B cell (primary cell): Measurements from ENCODE around the gene USP6NL. TPM values are rescaled to one million over a fixed set of nuclear protein-coding genes. Genes with fewer than 3 reads are reported as not detected.

ENCODE experiments used
- ATAC-seq: fragments of 200-7000 bp; cut with Tn5 transposase; one replicate; pipeline ENCODE4 v1.10.0; 2021; ENCODE audit warnings: low read depth, mild to moderate bottlenecking, moderate number of reproducible peaks, moderate library complexity
- CTCF ChIA-PET: fragments of 350-600 bp; sonication (Branson Sonifier 250); formaldehyde crosslinking; loops from one replicate; lab custom pipeline; 2021; ENCODE audit warnings: antibody characterized with exemption, inconsistent platforms; lab: Charles Lee
- POLR2A ChIA-PET: fragments of 350-600 bp; sonication (Branson Sonifier 250); formaldehyde crosslinking; loops from one replicate; lab custom pipeline; 2021; ENCODE audit warnings: antibody characterized with exemption; lab: Charles Lee
- DNase-seq: peaks from one replicate; pipeline ENCODE4 v3.0.0; 2013
- H2AFZ ChIP-seq: 2 replicates; pipeline ENCODE4 v1.6.1; 2012; ENCODE audit warnings: mild to moderate bottlenecking, low read depth, low read length; ENCODE audit not compliant: insufficient read depth, poor library complexity, severe bottlenecking
- H3K27ac ChIP-seq, 2 donors: 1 replicate in 1 of 2; 2 replicates in 1 of 2; pipeline ENCODE4 v1.5.1; 2012 to 2013; ENCODE audit warnings: low read length in 2 of 2, mild to moderate bottlenecking in 2 of 2, moderate library complexity in 1 of 2
- H3K27me3 ChIP-seq, 4 experiments: fragments of 200-600 bp in 1 of 4; sonication (generic) in 1 of 4; replicated peaks in 1 of 4; 1 replicate in 2 of 4; 2 replicates in 2 of 4; pipeline versions ENCODE4 v1.6.1 to v1.7.0; 2013 to 2016; ENCODE audit warnings: low read length in 3 of 4, mild to moderate bottlenecking in 2 of 4, mixed read lengths in 1 of 4, moderate library complexity in 1 of 4; ENCODE audit not compliant: insufficient read depth in 4 of 4, control insufficient read depth in 3 of 4; ENCODE audit errors: control extremely low read depth in 1 of 4
- H3K36me3 ChIP-seq, 2 experiments: replicated peaks in 1 of 2; 1 replicate in 1 of 2; 2 replicates in 1 of 2; pipeline versions ENCODE4 v1.6.1 to v1.7.1; 2013; ENCODE audit warnings: low read length in 1 of 2; ENCODE audit not compliant: insufficient read depth in 2 of 2, control insufficient read depth in 1 of 2; ENCODE audit errors: control extremely low read depth in 1 of 2, extremely low read depth in 1 of 2
- H3K4me1 ChIP-seq, 2 donors: fragments of 200-600 bp in 1 of 2; sonication (generic) in 1 of 2; 1 replicate in 1 of 2; 2 replicates in 1 of 2; pipeline versions ENCODE4 v1.5.1 to v1.6.1; 2013 to 2017; ENCODE audit warnings: low read length in 2 of 2; ENCODE audit not compliant: control insufficient read depth in 2 of 2, insufficient read depth in 2 of 2
- H3K4me2 ChIP-seq: replicated peaks from 2 replicates; pipeline ENCODE3; 2012; ENCODE audit warnings: mild to moderate bottlenecking, low read depth, low read length; ENCODE audit not compliant: poor library complexity, severe bottlenecking
- H3K4me3 ChIP-seq, 5 experiments: fragments of 200-600 bp in 1 of 5; sonication (generic) in 1 of 5; 1 replicate in 3 of 5; 2 replicates in 2 of 5; pipeline versions ENCODE4 v1.5.1 to v1.7.0; 2011 to 2016; ENCODE audit warnings: low read length in 4 of 5, mild to moderate bottlenecking in 4 of 5, low read depth in 2 of 5, control low read depth in 1 of 5, moderate library complexity in 1 of 5; ENCODE audit not compliant: insufficient read depth in 1 of 5; ENCODE audit errors: control extremely low read depth in 1 of 5, extremely low read depth in 1 of 5
- H3K79me2 ChIP-seq: fragments of 200-600 bp; sonication (generic); one replicate; pipeline ENCODE4 v1.6.0; 2016; ENCODE audit warnings: low read length; ENCODE audit not compliant: control insufficient read depth, insufficient read depth
- H3K9ac ChIP-seq: fragments of 200-600 bp; sonication (generic); 2 replicates; pipeline ENCODE4 v1.6.1; 2017; ENCODE audit warnings: mild to moderate bottlenecking, low read length, moderate library complexity
- H3K9me3 ChIP-seq, 3 donors: one replicate each; pipeline versions ENCODE4 v1.6.1 to v1.7.1; 2013; ENCODE audit warnings: low read length in 2 of 3; ENCODE audit not compliant: control insufficient read depth in 2 of 3, insufficient read depth in 1 of 3; ENCODE audit errors: control extremely low read depth in 1 of 3
- H4K20me1 ChIP-seq: 2 replicates; pipeline ENCODE4 v1.6.0; 2012; ENCODE audit warnings: mild to moderate bottlenecking, low read length; ENCODE audit not compliant: insufficient read depth, control insufficient read depth, poor library complexity, severe bottlenecking
- H3K27ac Mint-ChIP-seq: one replicate; pipeline ENCODE4 v1.8.0; 2021; ENCODE audit warnings: mixed read lengths
- H3K27me3 Mint-ChIP-seq: one replicate; pipeline ENCODE4 v1.8.0; 2021; ENCODE audit warnings: mixed read lengths
- H3K4me1 Mint-ChIP-seq: one replicate; pipeline ENCODE4 v1.8.0; 2021; ENCODE audit warnings: mixed read lengths
- H3K4me3 Mint-ChIP-seq: one replicate; pipeline ENCODE4 v1.8.0; 2021; ENCODE audit warnings: mixed read lengths
- H3K9me3 Mint-ChIP-seq: one replicate; pipeline ENCODE4 v1.8.0; 2022; ENCODE audit warnings: mixed read lengths; ENCODE audit not compliant: insufficient read depth
- EZH2 ChIP-seq: IDR thresholded peaks from 2 replicates; pipeline ENCODE4 v1.6.1; 2012; ENCODE audit warnings: borderline replicate concordance, low read depth, mild to moderate bottlenecking, moderate library complexity, low read length; ENCODE audit not compliant: insufficient read depth, poor library complexity, severe bottlenecking
- WGBS: methylation state at CpG from one replicate; pipeline ENCODE4 v1.1.5; 2013; ENCODE audit warnings: missing lambda C conversion rate; ENCODE audit not compliant: insufficient coverage; 5-methylcytosine and 5-hydroxymethylcytosine counted together
- intact Hi-C: fragments of 100-400 bp; cut with micrococcal nuclease; formaldehyde crosslinking; loops from one replicate; pipeline ENCODE4 v1.10.0; 2022
- polyA plus RNA-seq: library from polyadenylated mRNA; depleted of rRNA; stranded (reverse); fragments of >200 nt; gene quantifications from 2 replicates; pipeline ENCODE4 v1.2.3, GENCODE V29; 2012
- total RNA-seq, 2 donors: library from RNA; stranded (reverse); fragments of 120-200 nt in 1 of 2; gene quantifications; 1 replicate in 1 of 2; 2 replicates in 1 of 2; pipeline versions ENCODE4 v1.2.3 to v1.2.4, GENCODE V29; 2013 to 2022
- TF ChIP-seq, protein P1 (sequence below): fragments of 200-600 bp; IDR thresholded peaks from one replicate; pipeline ENCODE4 v1.8.0; 2022; ENCODE audit warnings: antibody characterized with exemption, mild to moderate bottlenecking

USP6NL gene
- total and polyA plus RNA-seq, 2 donors (not counting 1 experiment from before 2014, with no cell fraction given), result 27.0 to 61.5 TPM

DNA sequence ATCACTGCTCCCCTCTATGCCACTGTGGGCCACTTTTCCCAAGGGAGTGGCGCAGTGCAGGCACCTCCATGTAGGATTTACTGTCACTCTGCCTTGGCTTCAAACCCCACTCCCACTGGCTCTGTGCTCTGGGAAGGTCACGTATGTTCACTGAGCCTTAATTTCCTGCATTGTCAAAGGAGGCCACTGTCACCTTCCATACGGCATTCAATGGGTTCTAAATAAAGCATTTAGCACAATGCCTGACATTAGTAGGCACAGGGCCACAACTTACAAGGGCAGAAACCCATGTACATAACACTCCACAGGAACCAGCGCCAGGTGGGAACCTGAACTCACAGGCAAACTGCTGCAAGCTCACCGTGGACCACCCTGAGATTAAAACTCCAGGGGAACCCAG is 196.4 kb downstream of the USP6NL start:
- no peaks in the 10 kb centered on the region for H3K4me1 ChIP-seq
- ATAC-seq, result no peak
- no peaks in the 10 kb centered on the region for H3K27me3 ChIP-seq
- H3K4me2 ChIP-seq, result no peak overlapping the region
- 82% methylated on average over 5 of the region's 5 CpGs for WGBS
- ChIA-PET CTCF (no interaction called here), POLR2A (no interaction called here)
- H3K36me3 ChIP-seq, result no peaks in the 10 kb centered on the region
- H2AFZ ChIP-seq, result no peak overlapping the region
- H4K20me1 ChIP-seq, result no peaks in the 10 kb centered on the region
- Mint-ChIP-seq H3K4me3 (no peak overlapping the region), H3K27ac (no peak overlapping the region), H3K27me3 (no peaks in the 10 kb centered on the region), H3K4me1 (no peaks in the 10 kb centered on the region), H3K9me3 (peaks cover 4% of the 10 kb centered on the region)
- no peaks in the 10 kb centered on the region for H3K79me2 ChIP-seq
- no peak overlapping the region for H3K27ac ChIP-seq
- DNase-seq, result no peak
- TF ChIP-seq EZH2, result no peak
- TF ChIP-seq, protein P1, sequence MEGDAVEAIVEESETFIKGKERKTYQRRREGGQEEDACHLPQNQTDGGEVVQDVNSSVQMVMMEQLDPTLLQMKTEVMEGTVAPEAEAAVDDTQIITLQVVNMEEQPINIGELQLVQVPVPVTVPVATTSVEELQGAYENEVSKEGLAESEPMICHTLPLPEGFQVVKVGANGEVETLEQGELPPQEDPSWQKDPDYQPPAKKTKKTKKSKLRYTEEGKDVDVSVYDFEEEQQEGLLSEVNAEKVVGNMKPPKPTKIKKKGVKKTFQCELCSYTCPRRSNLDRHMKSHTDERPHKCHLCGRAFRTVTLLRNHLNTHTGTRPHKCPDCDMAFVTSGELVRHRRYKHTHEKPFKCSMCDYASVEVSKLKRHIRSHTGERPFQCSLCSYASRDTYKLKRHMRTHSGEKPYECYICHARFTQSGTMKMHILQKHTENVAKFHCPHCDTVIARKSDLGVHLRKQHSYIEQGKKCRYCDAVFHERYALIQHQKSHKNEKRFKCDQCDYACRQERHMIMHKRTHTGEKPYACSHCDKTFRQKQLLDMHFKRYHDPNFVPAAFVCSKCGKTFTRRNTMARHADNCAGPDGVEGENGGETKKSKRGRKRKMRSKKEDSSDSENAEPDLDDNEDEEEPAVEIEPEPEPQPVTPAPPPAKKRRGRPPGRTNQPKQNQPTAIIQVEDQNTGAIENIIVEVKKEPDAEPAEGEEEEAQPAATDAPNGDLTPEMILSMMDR, result no peak
- intact Hi-C loops, result no loop called here
- H3K9ac ChIP-seq, result no peak overlapping the region
- no peak overlapping the region for H3K4me3 ChIP-seq
- H3K9me3 ChIP-seq, result peaks cover 2 to 21% (median 17%) of the 10 kb centered on the region in 3 donors

DNA sequence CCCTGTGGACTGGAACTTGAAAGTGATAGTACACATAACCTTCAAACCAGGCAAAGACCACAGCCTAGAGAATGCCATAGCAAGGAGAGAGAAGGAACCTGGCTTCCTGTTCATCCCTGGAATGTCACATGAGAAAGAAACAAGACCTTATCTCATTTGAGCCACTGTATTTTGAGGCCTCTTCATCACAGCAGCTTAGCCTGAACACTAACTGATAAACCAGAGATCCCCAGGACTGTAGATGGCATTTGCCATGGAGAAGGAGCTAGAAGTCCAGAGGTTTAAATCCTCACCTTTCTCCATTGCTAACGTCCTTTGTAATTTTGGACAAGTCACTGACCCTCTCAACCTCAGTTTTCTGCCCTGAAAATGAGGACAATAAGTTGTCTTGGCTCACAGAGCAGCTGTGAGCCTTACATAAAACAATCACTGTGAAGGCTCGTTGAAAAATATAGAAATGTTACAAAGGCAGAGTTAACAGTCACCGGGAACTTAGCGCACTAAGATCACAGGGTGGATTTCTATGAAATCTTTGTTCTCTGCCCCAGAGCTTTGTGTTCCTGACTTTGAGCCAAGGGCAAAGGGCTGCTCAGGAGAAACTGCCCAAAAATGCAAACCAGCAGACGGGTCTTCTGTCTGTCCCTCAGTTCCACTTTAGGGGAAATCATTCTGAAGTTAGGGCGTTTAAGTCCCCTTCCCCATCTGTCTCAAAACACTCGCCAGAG is 197.0 kb downstream of the USP6NL start:
- no peak for ATAC-seq
- intact Hi-C loops, result no loop called here
- TF ChIP-seq, protein P1, result no peak
- no peak for TF ChIP-seq EZH2
- no peak for DNase-seq
- Histone ChIP-seq H3K4me2 (no peak overlapping the region), H2AFZ (no peak overlapping the region), H3K9ac (no peak overlapping the region), H3K4me3 (no peak overlapping the region), H3K27me3 (no peaks in the 10 kb centered on the region), H3K36me3 (no peaks in the 10 kb centered on the region), H4K20me1 (no peaks in the 10 kb centered on the region), H3K27ac (no peak overlapping the region), H3K4me1 (no peaks in the 10 kb centered on the region), H3K9me3 (peaks cover 0 to 17% (median 15%) of the 10 kb centered on the region in 3 donors), H3K79me2 (no peaks in the 10 kb centered on the region)
- Mint-ChIP-seq H3K27ac (no peak overlapping the region), H3K9me3 (peaks cover 4% of the 10 kb centered on the region), H3K27me3 (no peaks in the 10 kb centered on the region), H3K4me1 (no peaks in the 10 kb centered on the region), H3K4me3 (no peak overlapping the region)
- CTCF ChIA-PET, result no interaction called here
- POLR2A ChIA-PET, result no interaction called here
- 94% methylated on average over 7 of the region's 7 CpGs for WGBS
